ENCODE data around the gene ANKS6.

GRCh38 chr9:98834386-98834785, 38.0 kb upstream of the ANKS6 start:
- no peak for TF ChIP-seq POLR2AphosphoS5 (IDR thresholded peaks at IDR 0.05; ENCODE audit: low read depth, low read length)
- TF ChIP-seq POLR2A (IDR thresholded peaks at IDR 0.05; ENCODE audit: low read depth, low read length), result no peak

Data from GM12892 (cell line).